Right lobe of liver (tissue), 4 donors: ENCODE results near the gene KIF20B.

ENCODE experiments used
- POLR2A ChIP-seq: fragments of 450-650 bp; IDR thresholded peaks from one replicate; pipeline ENCODE4 v1.6.1; 2017; ENCODE audit warnings: antibody characterized with exemption, mild to moderate bottlenecking
- TF ChIP-seq, protein P1 (sequence below), 4 donors: fragments of 200-600 bp in 3 of 4; fragments of 450-650 bp in 1 of 4; IDR thresholded peaks; one replicate each; pipeline versions ENCODE4 v1.5.1 to v1.8.0; 2016 to 2022; ENCODE audit warnings: antibody characterized with exemption in 4 of 4, mild to moderate bottlenecking in 2 of 4
- donor health status: DM: no; HTN: no; CAD: no.
- donor health status: DM: no; HTN: no; CAD: no.
- donor health status: DM: no; HTN: yes; CAD: no.

DNA sequence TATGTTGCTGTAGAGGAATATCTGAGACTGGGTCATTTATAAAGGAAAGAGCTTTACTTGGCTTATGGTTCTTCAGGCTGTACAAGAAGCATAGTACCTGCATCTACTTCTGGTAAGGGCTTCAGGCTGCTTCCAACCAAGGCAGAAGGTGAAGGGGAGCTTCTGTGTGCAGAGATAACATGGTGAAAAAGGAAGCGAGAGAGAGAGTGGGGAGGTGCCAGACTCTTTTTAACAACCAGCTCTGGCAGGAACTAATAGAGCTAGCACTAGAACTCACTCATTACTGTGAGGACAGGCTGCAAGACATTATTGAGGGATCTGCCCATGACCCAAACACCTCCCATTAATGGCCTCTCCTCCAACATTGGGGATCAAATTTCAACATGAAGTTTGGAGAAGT, 94.5 kb downstream of the KIF20B start:
- TF ChIP-seq POLR2A, result no peak
- TF ChIP-seq, protein P1, sequence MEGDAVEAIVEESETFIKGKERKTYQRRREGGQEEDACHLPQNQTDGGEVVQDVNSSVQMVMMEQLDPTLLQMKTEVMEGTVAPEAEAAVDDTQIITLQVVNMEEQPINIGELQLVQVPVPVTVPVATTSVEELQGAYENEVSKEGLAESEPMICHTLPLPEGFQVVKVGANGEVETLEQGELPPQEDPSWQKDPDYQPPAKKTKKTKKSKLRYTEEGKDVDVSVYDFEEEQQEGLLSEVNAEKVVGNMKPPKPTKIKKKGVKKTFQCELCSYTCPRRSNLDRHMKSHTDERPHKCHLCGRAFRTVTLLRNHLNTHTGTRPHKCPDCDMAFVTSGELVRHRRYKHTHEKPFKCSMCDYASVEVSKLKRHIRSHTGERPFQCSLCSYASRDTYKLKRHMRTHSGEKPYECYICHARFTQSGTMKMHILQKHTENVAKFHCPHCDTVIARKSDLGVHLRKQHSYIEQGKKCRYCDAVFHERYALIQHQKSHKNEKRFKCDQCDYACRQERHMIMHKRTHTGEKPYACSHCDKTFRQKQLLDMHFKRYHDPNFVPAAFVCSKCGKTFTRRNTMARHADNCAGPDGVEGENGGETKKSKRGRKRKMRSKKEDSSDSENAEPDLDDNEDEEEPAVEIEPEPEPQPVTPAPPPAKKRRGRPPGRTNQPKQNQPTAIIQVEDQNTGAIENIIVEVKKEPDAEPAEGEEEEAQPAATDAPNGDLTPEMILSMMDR (IDR thresholded peaks at IDR 0.05), result no peak
